Smooth muscle cell (in vitro differentiated cells): ENCODE results near the gene ANGPTL2. TPM values are rescaled to one million over a fixed set of nuclear protein-coding genes. Genes with fewer than 3 reads are reported as not detected.
"Not testable (repeated sequence)": the region's sequence is repeated elsewhere in the genome, so short reads cannot be mapped to it uniquely, and the experiment has no call there.

ENCODE experiments used
- DNase-seq: peaks from one replicate; lab custom pipeline; 2025; ENCODE audit not compliant: unreplicated experiment; lab: John Stamatoyannopoulos, UW
- H2AFZ ChIP-seq: fragments of 200-600 bp; sonication (generic); 2 replicates; pipeline ENCODE4 v1.6.0; 2016; ENCODE audit warnings: antibody characterized with exemption, low read depth, mild to moderate bottlenecking
- H3F3A ChIP-seq: fragments of 200-600 bp; sonication (generic); 2 replicates; pipeline ENCODE4 v1.6.0; 2017; ENCODE audit warnings: antibody characterized with exemption, low read depth
- H3K27ac ChIP-seq: fragments of 200-600 bp; sonication (generic); 2 replicates; pipeline ENCODE4 v1.5.1; 2016; ENCODE audit warnings: low read depth, mild to moderate bottlenecking
- H3K27me3 ChIP-seq: fragments of 200-600 bp; sonication (generic); 2 replicates; pipeline ENCODE4 v1.6.1; 2016; ENCODE audit warnings: low read depth, mild to moderate bottlenecking
- H3K36me3 ChIP-seq: fragments of 200-600 bp; sonication (generic); 2 replicates; pipeline ENCODE4 v1.5.1; 2016; ENCODE audit warnings: low read depth
- H3K4me1 ChIP-seq: fragments of 200-600 bp; sonication (generic); 2 replicates; pipeline ENCODE4 v1.5.1; 2016; ENCODE audit warnings: low read depth
- H3K4me2 ChIP-seq: fragments of 200-600 bp; sonication (generic); 2 replicates; pipeline ENCODE4 v1.6.0; 2016; ENCODE audit warnings: mild to moderate bottlenecking
- H3K4me3 ChIP-seq: fragments of 200-600 bp; sonication (generic); 2 replicates; pipeline ENCODE4 v1.5.1; 2016; ENCODE audit warnings: mild to moderate bottlenecking
- H3K79me2 ChIP-seq: fragments of 200-600 bp; sonication (generic); 2 replicates; pipeline ENCODE4 v1.6.0; 2016; ENCODE audit warnings: low read depth, mild to moderate bottlenecking
- H3K9ac ChIP-seq: fragments of 200-600 bp; sonication (generic); 2 replicates; pipeline ENCODE4 v1.6.0; 2016; ENCODE audit warnings: low read depth
- H3K9me3 ChIP-seq: fragments of 200-600 bp; sonication (generic); replicated peaks from 2 replicates; pipeline ENCODE4 v1.5.1; 2016; ENCODE audit warnings: low read depth
- H4K20me1 ChIP-seq: fragments of 200-600 bp; sonication (generic); 2 replicates; pipeline ENCODE4 v1.6.0; 2016; ENCODE audit warnings: low read depth
- CTCF ChIP-seq: fragments of 200-600 bp; sonication (generic); IDR thresholded peaks from 2 replicates; pipeline ENCODE4 v1.5.1; 2017; ENCODE audit warnings: borderline replicate concordance, mild to moderate bottlenecking, antibody characterized with exemption; ENCODE audit not compliant: insufficient read depth, poor library complexity, severe bottlenecking
- WGBS: methylation state at CpG from one replicate; pipeline ENCODE4 v1.1.7; 2016; ENCODE audit warnings: low lambda C conversion rate; 5-methylcytosine and 5-hydroxymethylcytosine counted together
- polyA plus RNA-seq: library from polyadenylated mRNA; unstranded; fragments of >200 nt; fragmentation: Nextera tagmentation; extraction: Ambion mirVana; gene quantifications from 2 replicates; pipeline ENCODE4 v1.2.1, GENCODE V29; 2016
- total RNA-seq: library from RNA; depleted of rRNA; stranded (reverse); fragments of >200 nt; gene quantifications from 2 replicates; pipeline ENCODE4 v1.2.3, GENCODE V29; 2014

The ANGPTL2 gene
- total and polyA plus RNA-seq, 2 experiments from 2014 or later, result 16.1 to 18.7 TPM

- H3K4me2 ChIP-seq, result no peak overlapping the region
- H3K27me3 ChIP-seq, result no peaks in the 10 kb centered on the region
- no peak for DNase-seq
- H3K79me2 ChIP-seq, result no peaks in the 10 kb centered on the region
- TF ChIP-seq CTCF, result no peak
- 69% methylated on average over 5 of the region's 5 CpGs for WGBS
- H3K27ac ChIP-seq, result no peak overlapping the region
- no peak overlapping the region for H2AFZ ChIP-seq
- no peaks in the 10 kb centered on the region for H4K20me1 ChIP-seq
- no peaks in the 10 kb centered on the region for H3K9me3 ChIP-seq
- no peaks in the 10 kb centered on the region for H3K4me1 ChIP-seq
- H3K9ac ChIP-seq, result no peak overlapping the region
- H3K36me3 ChIP-seq, result no peaks in the 10 kb centered on the region
- no peaks in the 10 kb centered on the region for H3F3A ChIP-seq
- H3K4me3 ChIP-seq, result no peak overlapping the region
Observed at GRCh38 chr9:127148014-127148413, 25.6 kb upstream of the ANGPTL2 start.

GRCh38 chr9:127147251-127147650 lies 24.8 kb upstream of the ANGPTL2 start:
- no peaks in the 10 kb centered on the region for H4K20me1 ChIP-seq
- WGBS, result 94% methylated on average over 2 of the region's 2 CpGs
- H3K4me1 ChIP-seq, result peaks cover 7% of the 10 kb centered on the region
- H3K9me3 ChIP-seq, result no peaks in the 10 kb centered on the region
- no peaks in the 10 kb centered on the region for H3K36me3 ChIP-seq
- DNase-seq, result no peak
- no peak overlapping the region for H3K27ac ChIP-seq
- no peak overlapping the region for H3K4me2 ChIP-seq
- no peaks in the 10 kb centered on the region for H3F3A ChIP-seq
- H3K4me3 ChIP-seq, result no peak overlapping the region
- no peak for TF ChIP-seq CTCF
- no peak overlapping the region for H2AFZ ChIP-seq
- no peak overlapping the region for H3K9ac ChIP-seq
- no peaks in the 10 kb centered on the region for H3K27me3 ChIP-seq
- no peaks in the 10 kb centered on the region for H3K79me2 ChIP-seq

- H3K36me3 ChIP-seq, DNase-seq, H3K79me2 ChIP-seq, H3K4me3 ChIP-seq, H3F3A ChIP-seq, H3K27ac ChIP-seq, H4K20me1 ChIP-seq, H3K9me3 ChIP-seq, H3K9ac ChIP-seq, H3K4me1 ChIP-seq, H3K4me2 ChIP-seq, H3K27me3 ChIP-seq, H2AFZ ChIP-seq: not testable (repeated sequence)
Observed at GRCh38 chr9:127146841-127147240, 24.4 kb upstream of the ANGPTL2 start.

- H3K79me2 ChIP-seq, result no peaks in the 10 kb centered on the region
- TF ChIP-seq CTCF, result no peak
Observed at GRCh38 chr9:127144670-127145445, 22.4 kb upstream of the ANGPTL2 start.

More at GRCh38 chr9:127144670-127145445, 22.4 kb upstream of the ANGPTL2 start:
- H3K9me3 ChIP-seq, result no peaks in the 10 kb centered on the region
- H3K4me1 ChIP-seq, result peaks cover 7% of the 10 kb centered on the region
- 80% methylated on average over 8 of the region's 8 CpGs for WGBS
- no peak overlapping the region for H2AFZ ChIP-seq
- H3K36me3 ChIP-seq, result no peaks in the 10 kb centered on the region
- no peak overlapping the region for H3K4me3 ChIP-seq
- H3K27ac ChIP-seq, result no peak overlapping the region
- H4K20me1 ChIP-seq, result no peaks in the 10 kb centered on the region
- H3K9ac ChIP-seq, result no peak overlapping the region
- no peak overlapping the region for H3K4me2 ChIP-seq
- H3F3A ChIP-seq, result no peaks in the 10 kb centered on the region
- no peak for DNase-seq
- no peaks in the 10 kb centered on the region for H3K27me3 ChIP-seq
